Panc1 (cell line): Measurements from ENCODE around the gene ACER1. TPM values are rescaled to one million over a fixed set of nuclear protein-coding genes. Genes with fewer than 3 reads are reported as not detected.

ENCODE experiments used
- ATAC-seq: fragments of 200-7000 bp; cut with Tn5 transposase; 2 replicates; pipeline ENCODE4 v1.9.1; 2020; ENCODE audit warnings: mild to moderate bottlenecking, moderate library complexity
- BruUV-seq: library from RNA; stranded (reverse); fragments of 400-500 nt; replicated peaks from 2 replicates; lab custom pipeline; 2021; lab: Mats Ljungman, UMichigan
- CTCF ChIA-PET: fragments of 300-600 bp; sonication (Branson Sonifier 250); formaldehyde crosslinking; loops from one replicate; lab custom pipeline; 2022; ENCODE audit warnings: antibody characterized with exemption; lab: Charles Lee
- POLR2A ChIA-PET: fragments of 300-600 bp; sonication (Branson Sonifier 250); formaldehyde crosslinking; loops from one replicate; lab custom pipeline; 2022; ENCODE audit warnings: antibody characterized with exemption; lab: Charles Lee
- DNase-seq: peaks from one replicate; pipeline ENCODE4 v3.0.0-alpha.2; 2010; ENCODE audit warnings: low read depth, low spot score
- H3K27ac ChIP-seq: 2 replicates; pipeline ENCODE4 v1.5.1; 2011; ENCODE audit warnings: mild to moderate bottlenecking, low read length, inconsistent platforms
- H3K27me3 ChIP-seq: fragments of 200-500 bp; sonication (Bioruptor generic); 2 replicates; pipeline ENCODE4 v1.6.0; 2014; ENCODE audit warnings: low read length, inconsistent platforms; ENCODE audit not compliant: control insufficient read depth, insufficient read depth
- H3K36me3 ChIP-seq: fragments of 200-500 bp; sonication (Bioruptor generic); 2 replicates; pipeline ENCODE4 v1.5.1; 2014; ENCODE audit warnings: inconsistent platforms, mild to moderate bottlenecking, low read length, moderate library complexity; ENCODE audit not compliant: control insufficient read depth, insufficient read depth
- H3K4me1 ChIP-seq: 2 replicates; pipeline ENCODE4 v1.5.1; 2011; ENCODE audit warnings: inconsistent platforms, mild to moderate bottlenecking, low read length, moderate library complexity; ENCODE audit not compliant: control insufficient read depth, insufficient read depth
- H3K4me3 ChIP-seq, 2 experiments: 2 replicates each; pipeline ENCODE4 v1.5.1; 2011 to 2012; ENCODE audit warnings: low read depth in 2 of 2, low read length in 2 of 2, mild to moderate bottlenecking in 2 of 2, inconsistent platforms in 1 of 2, moderate library complexity in 1 of 2
- H3K9me3 ChIP-seq: fragments of 200-500 bp; sonication (Bioruptor generic); 2 replicates; pipeline ENCODE4 v1.5.1; 2014; ENCODE audit warnings: low read depth, mild to moderate bottlenecking, inconsistent platforms, low read length, moderate library complexity; ENCODE audit not compliant: control insufficient read depth, insufficient read depth
- CTCF ChIP-seq: fragments of 450-650 bp; IDR thresholded peaks from 2 replicates; pipeline ENCODE4 v1.5.1; 2017; ENCODE audit warnings: mild to moderate bottlenecking
- POLR2AphosphoS5 ChIP-seq: IDR thresholded peaks from 2 replicates; pipeline ENCODE4 v1.6.1; 2012; ENCODE audit warnings: mild to moderate bottlenecking, low read depth, low read length, moderate library complexity
- REST ChIP-seq, 2 experiments: IDR thresholded peaks; 2 replicates each; pipeline ENCODE4 v1.6.1; 2011 to 2012; ENCODE audit warnings: low read depth in 2 of 2, control low read depth in 1 of 2, low read length in 1 of 2, mild to moderate bottlenecking in 1 of 2, moderate library complexity in 1 of 2; ENCODE audit not compliant: insufficient read depth in 1 of 2
- SIN3A ChIP-seq: IDR thresholded peaks from 2 replicates; pipeline ENCODE4 v1.6.1; 2012; ENCODE audit warnings: low read depth, mild to moderate bottlenecking, low read length, moderate library complexity, borderline replicate concordance; ENCODE audit not compliant: insufficient read depth
- TCF7L2 ChIP-seq: IDR thresholded peaks from 2 replicates; pipeline ENCODE4 v1.6.1; 2011; ENCODE audit warnings: mild to moderate bottlenecking, low read depth, low read length, inconsistent platforms
- in situ Hi-C: cut with HindIII; loops from 2 replicates; pipeline ENCODE4 v1.10.0; 2016; ENCODE audit warnings: low sequenced_read_pairs, low pct_unique_long_range_greater_than_20kb
- intact Hi-C: fragments of 100-400 bp; cut with micrococcal nuclease; formaldehyde crosslinking; loops from one replicate; pipeline ENCODE4 v1.10.0; 2022; ENCODE audit not compliant: unreplicated experiment
- total RNA-seq: library from RNA; stranded (reverse); gene quantifications from one replicate; pipeline ENCODE4 v1.2.1, GENCODE V29; 2021; ENCODE audit not compliant: unreplicated experiment

Gene ACER1
- total RNA-seq, 1 experiment from 2014 or later = not detected

GRCh38 chr19:6258812-6259311, 74.5 kb downstream of the ACER1 start:
- ATAC-seq (no peak), DNase-seq (no peak)
- ChIA-PET POLR2A (no interaction called here), CTCF (no interaction called here)
- BruUV-seq = no TSS peak
- no peaks in the 10 kb centered on the region for H3K36me3 ChIP-seq
- H3K4me3 ChIP-seq = no peak overlapping the region
- in situ Hi-C loops = no loop called here
- no peak for TF ChIP-seq REST (IDR thresholded peaks at IDR 0.05; ENCODE audit: insufficient read depth in 1 of 2, low read depth in 2 of 2, low read length in 1 of 2)
- no peak for TF ChIP-seq POLR2AphosphoS5
- TF ChIP-seq SIN3A = no peak
- TF ChIP-seq CTCF = no peak
- no peak for TF ChIP-seq TCF7L2
- intact Hi-C loops = no loop called here
- H3K27me3 ChIP-seq = no peaks in the 10 kb centered on the region
- no peak overlapping the region for H3K27ac ChIP-seq
- H3K9me3 ChIP-seq = no peaks in the 10 kb centered on the region
- H3K4me1 ChIP-seq = no peaks in the 10 kb centered on the region

Other genes with a start within 250 kb of the ACER1 start
- gene RFX2, start 223.1 kb downstream of the ACER1 start, total RNA-seq = 8.0 TPM
- not detected for gene ACSBG2, start 197.9 kb downstream of the ACER1 start, total RNA-seq
- 58.3 TPM for gene MLLT1, start 53.6 kb downstream of the ACER1 start, total RNA-seq
- 80.0 TPM for gene CLPP, start 27.9 kb upstream of the ACER1 start, total RNA-seq
- 65.0 TPM for gene ALKBH7, start 39.2 kb upstream of the ACER1 start, total RNA-seq
- gene PSPN, start 42.3 kb upstream of the ACER1 start, total RNA-seq = 1.6 TPM
- gene GTF2F1, start 59.6 kb upstream of the ACER1 start, total RNA-seq = 61.1 TPM
- 333 TPM for gene KHSRP, start 91.2 kb upstream of the ACER1 start, total RNA-seq
- gene SLC25A41, start 100.2 kb upstream of the ACER1 start, total RNA-seq = 0.21 TPM
- 18.7 TPM for gene SLC25A23, start 126.2 kb upstream of the ACER1 start, total RNA-seq
- gene CRB3, start 130.7 kb upstream of the ACER1 start, total RNA-seq = 0.21 TPM
- 0.39 TPM for gene DENND1C, start 148.2 kb upstream of the ACER1 start, total RNA-seq
- 4.4 TPM for gene TUBB4A, start 168.7 kb upstream of the ACER1 start, total RNA-seq
- 2.9 TPM for gene TNFSF9, start 197.4 kb upstream of the ACER1 start, total RNA-seq